ENCODE results near the gene NGEF. TPM values are rescaled to one million over a fixed set of nuclear protein-coding genes. Genes with fewer than 3 reads are reported as not detected.

The NGEF gene
- total RNA-seq, 1 donor from 2014 or later: 2.6 TPM

DNA sequence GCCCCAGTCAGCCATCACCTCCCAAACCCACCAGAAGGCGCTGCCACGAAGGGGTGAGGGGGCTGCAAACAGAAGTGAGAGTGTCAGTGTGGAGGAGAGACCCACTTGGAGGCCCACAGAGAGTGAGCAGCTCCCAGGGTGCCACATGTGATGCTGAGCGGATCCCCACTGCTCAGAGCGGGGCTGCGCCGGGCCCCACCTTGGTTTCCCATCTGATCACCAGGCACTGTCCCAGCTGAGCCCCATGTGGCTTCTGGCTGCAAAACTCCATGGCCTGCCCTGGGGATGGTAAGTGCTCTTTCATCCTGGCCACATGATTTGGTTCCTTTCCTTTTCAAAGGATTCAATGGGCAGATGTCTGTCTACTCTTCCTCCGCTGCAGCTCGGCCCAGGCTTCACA, 119.2 kb downstream of the NGEF start:
- H3K9ac ChIP-seq (ENCODE audit: low read depth in 1 of 3, low read length in 3 of 3): no peak overlapping the region
- no peaks in the 10 kb centered on the region for H3K9me3 ChIP-seq (ENCODE audit: control insufficient read depth in 3 of 3, low read length in 3 of 3)
- peaks cover 2 to 9% (median 3%) of the 10 kb centered on the region in 3 donors for H3K27me3 ChIP-seq (ENCODE audit: control insufficient read depth in 3 of 3, insufficient read depth in 3 of 3, low read length in 3 of 3)
- H3K36me3 ChIP-seq (ENCODE audit: control insufficient read depth in 3 of 3, insufficient read depth in 3 of 3, low read length in 3 of 3): no peaks in the 10 kb centered on the region
- H3K27ac ChIP-seq (ENCODE audit: low read depth, low read length): no peak overlapping the region
- H3K4me1 ChIP-seq (ENCODE audit: control insufficient read depth in 3 of 3, insufficient read depth in 3 of 3, low read length in 3 of 3): peaks cover 7 to 21% (median 17%) of the 10 kb centered on the region in 3 donors
- no peak overlapping the region for H3K4me3 ChIP-seq (ENCODE audit: low read length in 3 of 3)

- no peaks in the 10 kb centered on the region for H3K36me3 ChIP-seq (ENCODE audit: control insufficient read depth in 3 of 3, insufficient read depth in 3 of 3, low read length in 3 of 3)
- no peak overlapping the region for H3K4me3 ChIP-seq (ENCODE audit: low read length in 3 of 3)
- H3K9ac ChIP-seq (ENCODE audit: low read depth in 1 of 3, low read length in 3 of 3): no peak overlapping the region
- H3K4me1 ChIP-seq (ENCODE audit: control insufficient read depth in 3 of 3, insufficient read depth in 3 of 3, low read length in 3 of 3): peaks cover 7 to 21% (median 17%) of the 10 kb centered on the region in 3 donors
- no peaks in the 10 kb centered on the region for H3K9me3 ChIP-seq (ENCODE audit: control insufficient read depth in 3 of 3, low read length in 3 of 3)
- no peak overlapping the region for H3K27ac ChIP-seq (ENCODE audit: low read depth, low read length)
- peaks cover 0 to 9% (median 7%) of the 10 kb centered on the region in 3 donors for H3K27me3 ChIP-seq (ENCODE audit: control insufficient read depth in 3 of 3, insufficient read depth in 3 of 3, low read length in 3 of 3)
Observed at GRCh38 chr2:232892843-232893242, 120.2 kb downstream of the NGEF start.

DNA sequence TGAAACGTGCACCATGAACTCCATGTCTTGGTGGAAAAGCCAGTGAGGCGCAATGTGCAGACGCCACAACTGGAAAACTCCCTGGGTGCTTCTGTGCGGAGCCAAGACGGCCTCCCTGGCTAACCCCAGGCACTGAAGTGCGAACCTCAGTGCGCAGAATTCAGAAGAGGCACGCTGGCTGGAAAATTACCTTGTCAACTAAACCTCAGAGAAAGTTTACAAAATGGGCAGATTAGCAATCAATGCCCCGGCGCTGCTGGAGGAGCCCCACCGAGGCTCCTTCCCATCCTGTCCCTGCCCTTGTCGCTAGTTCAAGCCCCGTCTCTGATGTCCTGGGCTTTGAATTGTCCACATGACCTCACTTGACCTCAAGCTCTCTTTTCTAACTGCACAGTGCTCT, 120.8 kb downstream of the NGEF start:
- Histone ChIP-seq H3K4me3 (ENCODE audit: low read length in 3 of 3) (no peak overlapping the region), H3K9ac (ENCODE audit: low read depth in 1 of 3, low read length in 3 of 3) (peak overlapping the region in 1 of 3 donors; percentile 8), H3K36me3 (ENCODE audit: control insufficient read depth in 3 of 3, insufficient read depth in 3 of 3, low read length in 3 of 3) (no peaks in the 10 kb centered on the region), H3K27ac (ENCODE audit: low read depth, low read length) (no peak overlapping the region), H3K4me1 (ENCODE audit: control insufficient read depth in 3 of 3, insufficient read depth in 3 of 3, low read length in 3 of 3) (peaks cover 7 to 21% (median 17%) of the 10 kb centered on the region in 3 donors), H3K9me3 (ENCODE audit: control insufficient read depth in 3 of 3, low read length in 3 of 3) (no peaks in the 10 kb centered on the region), H3K27me3 (ENCODE audit: control insufficient read depth in 3 of 3, insufficient read depth in 3 of 3, low read length in 3 of 3) (peaks cover 0 to 9% (median 7%) of the 10 kb centered on the region in 3 donors)

DNA sequence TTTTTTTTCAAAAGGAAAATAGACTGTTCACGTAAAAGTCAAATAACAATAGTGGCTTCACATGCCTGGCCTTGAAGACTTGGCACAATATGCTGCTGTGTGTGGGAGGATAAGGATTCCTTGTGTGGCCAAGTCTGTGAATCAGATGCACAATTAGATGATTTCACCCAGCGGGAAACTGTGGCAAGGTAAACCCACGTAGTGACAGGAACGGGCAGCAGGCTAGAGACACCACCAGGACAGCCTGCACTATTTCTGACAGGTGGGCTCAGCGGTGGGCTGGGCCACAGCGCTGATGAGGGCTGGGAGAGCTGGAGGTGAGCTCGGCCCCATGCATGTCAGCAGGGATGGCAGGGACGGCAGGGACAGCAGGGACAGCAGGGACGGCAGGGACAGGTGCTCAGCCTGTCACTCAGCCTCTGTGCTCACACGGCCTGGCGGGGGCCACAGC, 121.4 kb downstream of the NGEF start:
- Histone ChIP-seq H3K36me3 (ENCODE audit: control insufficient read depth in 3 of 3, insufficient read depth in 3 of 3, low read length in 3 of 3) (no peaks in the 10 kb centered on the region), H3K27ac (ENCODE audit: low read depth, low read length) (no peak overlapping the region), H3K4me1 (ENCODE audit: control insufficient read depth in 3 of 3, insufficient read depth in 3 of 3, low read length in 3 of 3) (peaks cover 7 to 21% (median 17%) of the 10 kb centered on the region in 3 donors), H3K27me3 (ENCODE audit: control insufficient read depth in 3 of 3, insufficient read depth in 3 of 3, low read length in 3 of 3) (peaks cover 0 to 11% (median 7%) of the 10 kb centered on the region in 3 donors), H3K4me3 (ENCODE audit: low read length in 3 of 3) (peak overlapping the region; percentile 7 to 54 (median 29)), H3K9me3 (ENCODE audit: control insufficient read depth in 3 of 3, low read length in 3 of 3) (no peaks in the 10 kb centered on the region), H3K9ac (ENCODE audit: low read depth in 1 of 3, low read length in 3 of 3) (peak overlapping the region in 1 of 3 donors; percentile 64)

DNA sequence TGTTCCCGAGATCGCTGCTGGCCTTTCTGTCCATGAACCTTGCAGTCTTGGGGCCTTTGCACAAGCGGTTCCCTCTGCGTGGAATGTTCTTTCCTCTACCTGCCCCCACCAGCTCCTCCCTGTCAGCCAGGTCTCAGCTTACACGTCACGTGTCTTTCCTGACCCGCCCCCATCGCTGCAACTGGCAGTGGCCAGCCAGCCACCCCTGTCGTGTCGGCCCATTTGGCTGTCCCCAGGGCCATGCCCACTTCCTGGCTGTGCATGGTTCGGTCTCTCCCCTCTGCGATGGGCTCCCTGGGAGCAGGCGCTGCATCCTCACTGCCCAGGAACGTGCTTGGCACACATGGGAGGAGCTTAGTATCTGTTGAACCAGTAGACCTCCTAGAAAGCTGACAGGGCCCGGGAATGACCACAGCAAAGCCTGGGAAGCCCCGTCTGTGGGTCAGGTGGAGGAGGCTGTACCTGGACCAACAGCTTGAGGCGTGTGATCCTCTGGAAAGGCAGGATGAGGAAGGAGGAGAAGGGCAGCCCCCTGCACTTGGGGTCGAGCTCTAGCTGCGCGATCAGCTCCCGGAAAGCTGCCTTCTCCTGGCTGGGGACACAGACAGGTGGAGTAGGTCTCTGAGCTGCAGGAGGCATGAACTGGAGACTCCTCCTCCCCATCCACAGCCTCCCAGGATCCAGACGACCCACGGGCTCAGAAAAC, 122.0 kb downstream of the NGEF start:
- no peaks in the 10 kb centered on the region for H3K36me3 ChIP-seq (ENCODE audit: control insufficient read depth in 3 of 3, insufficient read depth in 3 of 3, low read length in 3 of 3)
- no peaks in the 10 kb centered on the region for H3K9me3 ChIP-seq (ENCODE audit: control insufficient read depth in 3 of 3, low read length in 3 of 3)
- H3K27me3 ChIP-seq (ENCODE audit: control insufficient read depth in 3 of 3, insufficient read depth in 3 of 3, low read length in 3 of 3): peaks cover 3 to 15% (median 9%) of the 10 kb centered on the region in 3 donors
- H3K27ac ChIP-seq (ENCODE audit: low read depth, low read length): no peak overlapping the region
- peak overlapping the region; percentile 21 to 54 (median 43) for H3K4me3 ChIP-seq (ENCODE audit: low read length in 3 of 3)
- peaks cover 7 to 21% (median 17%) of the 10 kb centered on the region in 3 donors for H3K4me1 ChIP-seq (ENCODE audit: control insufficient read depth in 3 of 3, insufficient read depth in 3 of 3, low read length in 3 of 3)
- peak overlapping the region in 2 of 3 donors; percentile 7 to 64 for H3K9ac ChIP-seq (ENCODE audit: low read depth in 1 of 3, low read length in 3 of 3)

DNA sequence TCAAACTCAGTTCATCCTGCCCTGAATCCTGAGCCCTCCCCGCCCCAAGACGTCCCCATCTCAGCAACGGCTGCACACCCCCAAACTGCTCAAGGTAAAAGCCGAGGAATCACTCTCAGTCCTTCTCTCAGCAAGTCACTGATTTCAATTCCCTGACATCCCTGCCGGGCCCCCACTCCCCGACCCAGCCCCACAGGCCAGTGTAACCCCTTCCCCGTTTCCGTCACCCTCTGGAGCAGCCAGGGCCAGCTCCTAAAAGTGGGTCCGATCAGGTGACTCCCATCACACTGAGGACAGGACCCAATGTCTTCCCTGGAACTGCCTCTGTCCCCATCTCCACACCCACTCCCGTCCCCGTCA, 122.5 kb downstream of the NGEF start:
- H3K4me3 ChIP-seq (ENCODE audit: low read length in 3 of 3): peak overlapping the region in 2 of 3 donors; percentile 43 to 54
- no peak overlapping the region for H3K9ac ChIP-seq (ENCODE audit: low read depth in 1 of 3, low read length in 3 of 3)
- peaks cover 6 to 20% (median 12%) of the 10 kb centered on the region in 3 donors for H3K27me3 ChIP-seq (ENCODE audit: control insufficient read depth in 3 of 3, insufficient read depth in 3 of 3, low read length in 3 of 3)
- H3K27ac ChIP-seq (ENCODE audit: low read depth, low read length): no peak overlapping the region
- no peaks in the 10 kb centered on the region for H3K9me3 ChIP-seq (ENCODE audit: control insufficient read depth in 3 of 3, low read length in 3 of 3)
- no peaks in the 10 kb centered on the region for H3K36me3 ChIP-seq (ENCODE audit: control insufficient read depth in 3 of 3, insufficient read depth in 3 of 3, low read length in 3 of 3)
- H3K4me1 ChIP-seq (ENCODE audit: control insufficient read depth in 3 of 3, insufficient read depth in 3 of 3, low read length in 3 of 3): peaks cover 7 to 21% (median 17%) of the 10 kb centered on the region in 3 donors

DNA sequence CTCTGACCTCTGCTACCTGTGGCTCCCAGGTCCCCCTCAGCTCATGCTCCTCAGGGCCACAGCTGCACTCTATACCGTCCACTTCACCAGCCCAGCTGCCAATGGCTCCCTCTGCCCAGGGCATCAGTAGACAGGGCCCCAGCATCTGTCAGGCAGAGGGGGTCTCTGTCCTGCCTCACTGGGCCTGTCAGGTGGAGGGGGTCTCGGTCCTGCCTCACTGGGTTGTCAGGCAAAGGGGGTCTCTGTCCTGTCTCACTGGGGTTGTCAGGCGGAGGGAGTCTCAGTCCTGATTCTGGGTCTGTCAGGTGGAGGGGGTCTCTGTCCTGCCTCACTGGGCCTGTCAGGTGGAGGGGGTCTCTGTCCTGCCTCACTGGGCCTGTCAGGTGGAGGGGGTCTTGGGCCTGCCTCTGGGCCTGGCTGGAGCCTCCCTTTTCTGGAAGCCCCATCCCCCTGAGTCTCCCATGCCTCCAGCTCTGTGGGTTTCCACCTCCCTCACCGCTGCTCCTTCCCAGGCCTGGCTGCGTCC, 123.1 kb downstream of the NGEF start:
- no peak overlapping the region for H3K4me3 ChIP-seq (ENCODE audit: low read length in 3 of 3)
- no peaks in the 10 kb centered on the region for H3K36me3 ChIP-seq (ENCODE audit: control insufficient read depth in 3 of 3, insufficient read depth in 3 of 3, low read length in 3 of 3)
- peaks cover 6 to 24% (median 17%) of the 10 kb centered on the region in 3 donors for H3K27me3 ChIP-seq (ENCODE audit: control insufficient read depth in 3 of 3, insufficient read depth in 3 of 3, low read length in 3 of 3)
- H3K27ac ChIP-seq (ENCODE audit: low read depth, low read length): no peak overlapping the region
- H3K4me1 ChIP-seq (ENCODE audit: control insufficient read depth in 3 of 3, insufficient read depth in 3 of 3, low read length in 3 of 3): peaks cover 7 to 21% (median 17%) of the 10 kb centered on the region in 3 donors
- H3K9ac ChIP-seq (ENCODE audit: low read depth in 1 of 3, low read length in 3 of 3): no peak overlapping the region
- no peaks in the 10 kb centered on the region for H3K9me3 ChIP-seq (ENCODE audit: control insufficient read depth in 3 of 3, low read length in 3 of 3)

DNA sequence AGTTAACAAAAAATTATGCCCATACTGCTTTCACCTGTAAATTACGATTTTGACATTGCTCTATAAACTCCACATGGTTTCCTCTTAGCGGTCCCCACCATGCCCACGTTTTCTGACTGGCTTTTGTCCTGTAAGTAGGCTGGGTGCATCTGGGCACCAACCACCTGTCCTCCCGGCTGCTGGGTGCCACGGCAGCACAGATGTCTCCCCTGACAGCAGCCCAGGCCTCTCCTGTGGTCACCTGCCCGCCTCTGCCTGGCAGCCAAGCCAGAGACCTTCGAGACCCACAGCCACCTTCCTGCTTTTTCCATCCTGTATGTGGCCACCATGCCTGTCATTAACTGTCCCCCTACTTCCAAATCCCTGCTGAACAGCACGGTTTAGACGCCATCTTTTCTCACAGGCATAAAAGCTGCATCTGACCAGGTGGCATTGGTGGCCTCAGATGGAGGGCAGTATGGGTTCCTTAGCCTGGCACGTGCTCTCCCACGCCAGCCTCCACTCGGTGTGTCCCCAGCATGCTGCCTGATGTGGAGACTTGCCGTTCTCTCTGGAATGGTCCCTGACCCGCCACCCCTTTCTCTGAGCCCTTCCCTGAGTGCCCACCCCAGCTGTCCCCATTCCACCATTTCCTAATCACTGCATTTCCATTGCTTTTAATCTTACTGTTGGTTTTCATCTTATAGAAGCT, 124.1 kb downstream of the NGEF start:
- H3K36me3 ChIP-seq (ENCODE audit: control insufficient read depth in 3 of 3, insufficient read depth in 3 of 3, low read length in 3 of 3): no peaks in the 10 kb centered on the region
- peaks cover 7 to 21% (median 17%) of the 10 kb centered on the region in 3 donors for H3K4me1 ChIP-seq (ENCODE audit: control insufficient read depth in 3 of 3, insufficient read depth in 3 of 3, low read length in 3 of 3)
- H3K9me3 ChIP-seq (ENCODE audit: control insufficient read depth in 3 of 3, low read length in 3 of 3): no peaks in the 10 kb centered on the region
- peaks cover 9 to 27% (median 18%) of the 10 kb centered on the region in 3 donors for H3K27me3 ChIP-seq (ENCODE audit: control insufficient read depth in 3 of 3, insufficient read depth in 3 of 3, low read length in 3 of 3)
- no peak overlapping the region for H3K4me3 ChIP-seq (ENCODE audit: low read length in 3 of 3)
- H3K9ac ChIP-seq (ENCODE audit: low read depth in 1 of 3, low read length in 3 of 3): no peak overlapping the region
- no peak overlapping the region for H3K27ac ChIP-seq (ENCODE audit: low read depth, low read length)

GRCh38 chr2:232888099-232888836, 124.8 kb downstream of the NGEF start:
- Histone ChIP-seq H3K27ac (ENCODE audit: low read depth, low read length) (no peak overlapping the region), H3K9me3 (ENCODE audit: control insufficient read depth in 3 of 3, low read length in 3 of 3) (no peaks in the 10 kb centered on the region), H3K27me3 (ENCODE audit: control insufficient read depth in 3 of 3, insufficient read depth in 3 of 3, low read length in 3 of 3) (peaks cover 9 to 32% (median 22%) of the 10 kb centered on the region in 3 donors), H3K4me3 (ENCODE audit: low read length in 3 of 3) (no peak overlapping the region), H3K36me3 (ENCODE audit: control insufficient read depth in 3 of 3, insufficient read depth in 3 of 3, low read length in 3 of 3) (no peaks in the 10 kb centered on the region), H3K9ac (ENCODE audit: low read depth in 1 of 3, low read length in 3 of 3) (no peak overlapping the region), H3K4me1 (ENCODE audit: control insufficient read depth in 3 of 3, insufficient read depth in 3 of 3, low read length in 3 of 3) (peaks cover 7 to 21% (median 17%) of the 10 kb centered on the region in 3 donors)

All from skeletal muscle tissue (tissue), 4 donors.